Loucy (cell line): ENCODE results near the gene ETS2.

ENCODE experiments used
- H2AFZ ChIP-seq: fragments of 200-600 bp; sonication (generic); 2 replicates; pipeline ENCODE4 v1.6.0; 2016; ENCODE audit warnings: antibody characterized with exemption, mild to moderate bottlenecking, low read length, moderate library complexity
- H3F3A ChIP-seq: fragments of 200-600 bp; 2 replicates; pipeline ENCODE4 v1.6.0; 2016; ENCODE audit warnings: antibody characterized with exemption, low read depth, mild to moderate bottlenecking
- H3K27me3 ChIP-seq: fragments of 200-600 bp; sonication (generic); 2 replicates; pipeline ENCODE4 v1.6.1; 2014; ENCODE audit warnings: low read length, mild to moderate bottlenecking; ENCODE audit not compliant: insufficient read depth, poor library complexity, severe bottlenecking
- H3K36me3 ChIP-seq: fragments of 200-600 bp; sonication (generic); 2 replicates; pipeline ENCODE4 v1.6.1; 2016; ENCODE audit warnings: low read length; ENCODE audit not compliant: insufficient read depth
- H3K4me1 ChIP-seq: fragments of 200-600 bp; sonication (generic); 2 replicates; pipeline ENCODE4 v1.5.1; 2014; ENCODE audit warnings: low read length, mild to moderate bottlenecking; ENCODE audit not compliant: insufficient read depth, poor library complexity, severe bottlenecking
- H3K4me2 ChIP-seq: fragments of 200-600 bp; sonication (generic); 2 replicates; pipeline ENCODE4 v1.6.0; 2014; ENCODE audit warnings: antibody characterized with exemption, low read length, low read depth, mild to moderate bottlenecking; ENCODE audit not compliant: poor library complexity, severe bottlenecking
- H3K4me3 ChIP-seq: fragments of 200-600 bp; sonication (generic); 2 replicates; pipeline ENCODE4 v1.5.1; 2014; ENCODE audit warnings: low read length, mild to moderate bottlenecking, mixed read lengths; ENCODE audit not compliant: poor library complexity, severe bottlenecking
- H3K79me2 ChIP-seq: fragments of 200-600 bp; sonication (generic); 2 replicates; pipeline ENCODE4 v1.6.1; 2014; ENCODE audit warnings: low read length; ENCODE audit not compliant: insufficient read depth
- H3K9ac ChIP-seq: fragments of 200-600 bp; sonication (generic); 2 replicates; pipeline ENCODE4 v1.6.0; 2014; ENCODE audit warnings: mild to moderate bottlenecking, low read depth, low read length, moderate library complexity; ENCODE audit not compliant: poor library complexity, severe bottlenecking
- H3K9me2 ChIP-seq: fragments of 200-600 bp; sonication (generic); replicated peaks from 2 replicates; pipeline ENCODE4 v1.6.1; 2016; ENCODE audit warnings: low read depth, low read length, mixed read lengths
- H3K9me3 ChIP-seq: fragments of 200-600 bp; sonication (generic); 2 replicates; pipeline ENCODE4 v1.6.1; 2014; ENCODE audit warnings: mild to moderate bottlenecking, antibody characterized with exemption, low read length, low read depth; ENCODE audit not compliant: insufficient read depth
- H4K20me1 ChIP-seq: fragments of 200-600 bp; sonication (generic); 2 replicates; pipeline ENCODE4 v1.6.0; 2014; ENCODE audit warnings: antibody characterized with exemption, low read length, mild to moderate bottlenecking; ENCODE audit not compliant: insufficient read depth, poor library complexity, severe bottlenecking
- CTCF ChIP-seq: fragments of 200-600 bp; sonication (generic); conservative IDR thresholded peaks from 2 replicates; pipeline ENCODE4 v1.5.1; 2014; ENCODE audit warnings: mild to moderate bottlenecking, antibody characterized with exemption, low read length
- EZH2phosphoT487 ChIP-seq: fragments of 200-600 bp; IDR thresholded peaks from 2 replicates; pipeline ENCODE4 v1.6.1; 2018; ENCODE audit warnings: antibody characterized with exemption, mild to moderate bottlenecking, moderate library complexity, borderline replicate concordance

Gene ETS2

GRCh38 chr21:38852708-38853107 lies 47.0 kb downstream of the ETS2 start:
- TF ChIP-seq CTCF (no peak), EZH2phosphoT487 (no peak)
- no peaks in the 10 kb centered on the region for H3K36me3 ChIP-seq

GRCh38 chr21:38853421-38853919 lies 47.7 kb downstream of the ETS2 start:
- no peak overlapping the region for H3K9ac ChIP-seq
- H3K9me2 ChIP-seq = no peaks in the 10 kb centered on the region
- TF ChIP-seq EZH2phosphoT487 (no peak), CTCF (no peak)
- no peaks in the 10 kb centered on the region for H3F3A ChIP-seq
- no peaks in the 10 kb centered on the region for H3K27me3 ChIP-seq
- H3K4me3 ChIP-seq = no peak overlapping the region
- H2AFZ ChIP-seq = no peak overlapping the region
- H4K20me1 ChIP-seq = no peaks in the 10 kb centered on the region
- no peak overlapping the region for H3K4me2 ChIP-seq
- H3K36me3 ChIP-seq = no peaks in the 10 kb centered on the region
- H3K4me1 ChIP-seq = peaks cover 14% of the 10 kb centered on the region
- no peaks in the 10 kb centered on the region for H3K9me3 ChIP-seq
- H3K79me2 ChIP-seq = no peaks in the 10 kb centered on the region

More at GRCh38 chr21:38852708-38853107, 47.0 kb downstream of the ETS2 start:
- Histone ChIP-seq H3K4me1 (peaks cover 14% of the 10 kb centered on the region), H4K20me1 (no peaks in the 10 kb centered on the region), H3K4me3 (no peak overlapping the region), H3K9me2 (no peaks in the 10 kb centered on the region), H3K4me2 (no peak overlapping the region), H3K9ac (no peak overlapping the region), H3K79me2 (no peaks in the 10 kb centered on the region), H2AFZ (no peak overlapping the region), H3K9me3 (no peaks in the 10 kb centered on the region), H3F3A (no peaks in the 10 kb centered on the region), H3K27me3 (no peaks in the 10 kb centered on the region)

- Histone ChIP-seq H3K36me3 (no peaks in the 10 kb centered on the region), H3K4me3 (no peak overlapping the region), H3K4me2 (no peak overlapping the region), H2AFZ (no peak overlapping the region), H3K4me1 (peaks cover 24% of the 10 kb centered on the region), H4K20me1 (no peaks in the 10 kb centered on the region), H3K9ac (no peak overlapping the region), H3K9me2 (no peaks in the 10 kb centered on the region), H3K9me3 (no peaks in the 10 kb centered on the region), H3F3A (no peaks in the 10 kb centered on the region), H3K27me3 (no peaks in the 10 kb centered on the region), H3K79me2 (no peaks in the 10 kb centered on the region)
- TF ChIP-seq CTCF (no peak), EZH2phosphoT487 (no peak)
Measured at GRCh38 chr21:38857152-38857825, 51.6 kb downstream of the ETS2 start.
